ENCODE measurements around the gene ZNF778.
A peak's percentile ranks its signal among the peaks of the same experiment; 100 is the strongest.
"Not testable (repeated sequence)": the region's sequence is repeated elsewhere in the genome, so short reads cannot be mapped to it uniquely, and the experiment has no call there.

ZNF778 gene

GRCh38 chr16:89183463-89183862 is 34.0 kb upstream of the ZNF778 start:
- DNase-seq, result peak in 1 of 4 experiments; percentile 1

- DNase-seq, result peak in 1 of 4 experiments; percentile 2
Observed at GRCh38 chr16:89183975-89184676, 33.4 kb upstream of the ZNF778 start.

- DNase-seq, result no peak
Observed at GRCh38 chr16:89184677-89184932, 32.9 kb upstream of the ZNF778 start.

- peak in 1 of 4 experiments; percentile 2 for DNase-seq
Observed at GRCh38 chr16:89184933-89185794, 32.3 kb upstream of the ZNF778 start.

GRCh38 chr16:89185887-89186592 is 31.5 kb upstream of the ZNF778 start:
- peak in 1 of 4 experiments; percentile 0 for DNase-seq

GRCh38 chr16:89186593-89187031 is 30.9 kb upstream of the ZNF778 start:
- DNase-seq, result peak in 1 of 4 experiments; percentile 2

- peak; percentile 55 to 77 (median 73) for DNase-seq
Observed at GRCh38 chr16:89187032-89187769, 30.3 kb upstream of the ZNF778 start.

GRCh38 chr16:89187770-89188392 is 29.6 kb upstream of the ZNF778 start:
- no peak for DNase-seq

- not testable (repeated sequence) for DNase-seq
Observed at GRCh38 chr16:89188471-89189357, 28.8 kb upstream of the ZNF778 start.

GRCh38 chr16:89189358-89190025 is 28.0 kb upstream of the ZNF778 start:
- no peak for DNase-seq

GRCh38 chr16:89190150-89190958 is 27.1 kb upstream of the ZNF778 start:
- DNase-seq, result no peak

- no peak for DNase-seq
Observed at GRCh38 chr16:89191033-89191900, 26.2 kb upstream of the ZNF778 start.

GRCh38 chr16:89191901-89192185 is 25.7 kb upstream of the ZNF778 start:
- DNase-seq, result no peak

GRCh38 chr16:89192186-89192955 is 25.1 kb upstream of the ZNF778 start:
- peak; percentile 29 to 84 (median 75) for DNase-seq

- DNase-seq, result peak in 2 of 4 experiments; percentile 51 to 70
Observed at GRCh38 chr16:89192956-89193575, 24.4 kb upstream of the ZNF778 start.

- DNase-seq, result no peak
Observed at GRCh38 chr16:89193576-89194293, 23.8 kb upstream of the ZNF778 start.
